ENCODE results near the gene KIAA1217. TPM values are rescaled to one million over a fixed set of nuclear protein-coding genes. Genes with fewer than 3 reads are reported as not detected.
A peak's percentile ranks its signal among the peaks of the same experiment; 100 is the strongest.
"Not testable (repeated sequence)": the region's sequence is repeated elsewhere in the genome, so short reads cannot be mapped to it uniquely, and the experiment has no call there.

KIAA1217 gene
- polyA plus RNA-seq, 1 experiment: 2.2 TPM

DNA sequence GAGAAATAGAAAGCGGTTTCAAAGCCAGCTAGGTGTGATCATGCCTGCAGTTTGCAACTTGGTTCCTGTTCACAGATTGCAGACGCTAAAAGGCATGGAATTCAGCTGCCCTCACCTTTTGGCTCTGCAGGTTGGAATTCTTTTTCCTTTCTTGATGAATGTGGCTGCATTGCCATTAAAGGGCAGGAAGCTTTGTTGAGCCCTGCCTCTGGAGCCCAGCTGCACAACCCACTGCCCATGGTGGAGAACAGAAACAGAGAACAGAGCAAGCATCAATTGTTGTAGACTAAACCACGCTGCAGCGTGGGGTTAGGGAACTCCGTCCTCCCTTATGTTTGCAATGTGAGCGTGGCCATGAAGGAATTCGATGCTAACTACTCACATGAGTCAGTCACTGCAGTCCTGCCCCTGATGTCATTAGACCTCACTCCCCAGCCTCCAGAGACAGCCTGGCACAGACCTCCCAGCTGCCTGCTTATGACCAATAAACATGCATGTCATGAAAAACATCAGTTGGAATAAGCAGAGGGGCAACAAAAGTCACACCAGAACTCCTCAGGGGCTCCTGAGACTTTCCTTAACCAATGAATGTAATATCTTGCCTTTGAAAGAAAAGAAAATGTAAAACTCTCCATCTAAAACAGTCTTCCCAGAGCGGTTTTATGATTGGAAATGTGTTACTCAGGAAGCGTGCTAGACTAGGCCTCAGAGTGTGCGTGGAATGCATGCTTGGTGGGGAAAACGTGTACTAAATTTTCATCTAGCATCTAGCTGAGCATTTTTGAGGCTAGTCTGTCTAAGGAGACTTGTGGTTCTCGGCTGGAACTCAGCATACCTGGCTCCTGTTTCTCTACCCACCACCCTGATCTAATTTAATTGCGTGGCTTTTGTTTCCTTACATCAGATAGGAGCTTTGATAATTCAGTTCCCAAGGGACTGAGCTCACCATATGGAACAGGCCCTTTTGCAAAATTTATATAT lies 232.2 kb downstream of the KIAA1217 start:
- no peaks in the 10 kb centered on the region for H3K36me3 ChIP-seq (ENCODE audit: control insufficient read depth, insufficient read depth, low read length)
- H3K4me3 ChIP-seq (ENCODE audit: low read depth, low read length): no peak overlapping the region
- POLR2A ChIA-PET: no interaction called here
- TF ChIP-seq, protein P1, sequence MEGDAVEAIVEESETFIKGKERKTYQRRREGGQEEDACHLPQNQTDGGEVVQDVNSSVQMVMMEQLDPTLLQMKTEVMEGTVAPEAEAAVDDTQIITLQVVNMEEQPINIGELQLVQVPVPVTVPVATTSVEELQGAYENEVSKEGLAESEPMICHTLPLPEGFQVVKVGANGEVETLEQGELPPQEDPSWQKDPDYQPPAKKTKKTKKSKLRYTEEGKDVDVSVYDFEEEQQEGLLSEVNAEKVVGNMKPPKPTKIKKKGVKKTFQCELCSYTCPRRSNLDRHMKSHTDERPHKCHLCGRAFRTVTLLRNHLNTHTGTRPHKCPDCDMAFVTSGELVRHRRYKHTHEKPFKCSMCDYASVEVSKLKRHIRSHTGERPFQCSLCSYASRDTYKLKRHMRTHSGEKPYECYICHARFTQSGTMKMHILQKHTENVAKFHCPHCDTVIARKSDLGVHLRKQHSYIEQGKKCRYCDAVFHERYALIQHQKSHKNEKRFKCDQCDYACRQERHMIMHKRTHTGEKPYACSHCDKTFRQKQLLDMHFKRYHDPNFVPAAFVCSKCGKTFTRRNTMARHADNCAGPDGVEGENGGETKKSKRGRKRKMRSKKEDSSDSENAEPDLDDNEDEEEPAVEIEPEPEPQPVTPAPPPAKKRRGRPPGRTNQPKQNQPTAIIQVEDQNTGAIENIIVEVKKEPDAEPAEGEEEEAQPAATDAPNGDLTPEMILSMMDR (IDR thresholded peaks at IDR 0.05; ENCODE audit: insufficient read depth, low read depth, low read length): no peak
- CTCF ChIA-PET: interaction anchor here (0.9 to 1.4 kb wide), 3 partner anchors 10 to 44 kb away, joined by 3 read pairs; no protein-coding TSS in a partner anchor
- no peak for DNase-seq (ENCODE audit: low read depth)
- H3K27me3 ChIP-seq (ENCODE audit: control insufficient read depth, insufficient read depth, low read length): no peaks in the 10 kb centered on the region

GRCh38 chr10:24442234-24442633 lies 233.3 kb downstream of the KIAA1217 start:
- CTCF ChIA-PET: interaction anchor here (1.4 kb wide), 1 partner anchor 43 kb away, joined by 3 read pairs; no protein-coding TSS in a partner anchor
- no peaks in the 10 kb centered on the region for H3K36me3 ChIP-seq (ENCODE audit: control insufficient read depth, insufficient read depth, low read length)
- H3K4me3 ChIP-seq (ENCODE audit: low read depth, low read length): no peak overlapping the region
- TF ChIP-seq, protein P1 (IDR thresholded peaks at IDR 0.05; ENCODE audit: insufficient read depth, low read depth, low read length): no peak
- no peaks in the 10 kb centered on the region for H3K27me3 ChIP-seq (ENCODE audit: control insufficient read depth, insufficient read depth, low read length)
- DNase-seq (ENCODE audit: low read depth): no peak
- POLR2A ChIA-PET: no interaction called here

DNA sequence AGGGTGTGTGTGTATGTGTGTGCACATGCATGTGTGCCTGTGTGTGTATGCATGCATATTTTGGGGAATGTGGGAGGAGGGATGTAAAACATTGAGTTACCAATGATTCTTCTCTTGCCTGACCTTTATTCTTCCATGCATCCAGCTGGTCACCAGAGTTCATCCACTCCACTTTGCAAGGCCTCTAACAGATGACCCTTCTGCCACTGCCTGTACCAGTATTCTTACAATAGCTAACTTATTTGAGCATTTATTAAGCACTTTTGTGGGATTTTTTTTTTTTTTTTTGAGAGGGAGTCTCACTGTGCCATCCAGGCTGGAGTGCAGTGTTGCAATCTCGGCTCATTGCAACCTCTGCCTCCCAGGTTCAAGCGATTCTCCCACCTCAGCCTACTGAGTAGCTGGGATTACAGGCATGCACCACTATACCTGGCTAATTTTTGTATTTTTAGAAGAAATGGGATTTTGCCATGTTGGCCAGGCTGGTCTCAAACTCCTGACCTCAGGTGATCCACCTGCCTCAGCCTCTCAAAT lies 233.8 kb downstream of the KIAA1217 start:
- POLR2A ChIA-PET: interaction anchor here (0.6 kb wide), 1 partner anchor 11 kb away, joined by 17 read pairs; no protein-coding TSS in a partner anchor
- CTCF ChIA-PET: interaction anchor here (1.4 kb wide), 1 partner anchor 42 kb away, joined by 3 read pairs; no protein-coding TSS in a partner anchor

GRCh38 chr10:24444337-24444736 lies 235.4 kb downstream of the KIAA1217 start:
- peak; percentile 79 for DNase-seq (ENCODE audit: low read depth)
- no peak overlapping the region for H3K4me3 ChIP-seq (ENCODE audit: low read depth, low read length)
- H3K27me3 ChIP-seq (ENCODE audit: control insufficient read depth, insufficient read depth, low read length): no peaks in the 10 kb centered on the region
- TF ChIP-seq, protein P1 (IDR thresholded peaks at IDR 0.05; ENCODE audit: insufficient read depth, low read depth, low read length): no peak
- ChIA-PET CTCF (interaction anchor here (1.0 kb wide), 1 partner anchor 21 kb away, joined by 3 read pairs; no protein-coding TSS in a partner anchor), POLR2A (interaction anchor here (0.6 kb wide), 1 partner anchor 26 kb away, joined by 3 read pairs; no protein-coding TSS in a partner anchor)
- no peaks in the 10 kb centered on the region for H3K36me3 ChIP-seq (ENCODE audit: control insufficient read depth, insufficient read depth, low read length)

More for the DNA sequence above, 233.8 kb downstream of the KIAA1217 start:
- H3K4me3 ChIP-seq (ENCODE audit: low read depth, low read length); H3K36me3 ChIP-seq (ENCODE audit: control insufficient read depth, insufficient read depth, low read length); H3K27me3 ChIP-seq (ENCODE audit: control insufficient read depth, insufficient read depth, low read length); DNase-seq (ENCODE audit: low read depth): not testable (repeated sequence)

- H3K4me3 ChIP-seq (ENCODE audit: low read depth, low read length); H3K36me3 ChIP-seq (ENCODE audit: control insufficient read depth, insufficient read depth, low read length); CTCF ChIA-PET; H3K27me3 ChIP-seq (ENCODE audit: control insufficient read depth, insufficient read depth, low read length); DNase-seq (ENCODE audit: low read depth); POLR2A ChIA-PET: not testable (repeated sequence)
Observed at GRCh38 chr10:24445958-24446357, 237.0 kb downstream of the KIAA1217 start.

DNA sequence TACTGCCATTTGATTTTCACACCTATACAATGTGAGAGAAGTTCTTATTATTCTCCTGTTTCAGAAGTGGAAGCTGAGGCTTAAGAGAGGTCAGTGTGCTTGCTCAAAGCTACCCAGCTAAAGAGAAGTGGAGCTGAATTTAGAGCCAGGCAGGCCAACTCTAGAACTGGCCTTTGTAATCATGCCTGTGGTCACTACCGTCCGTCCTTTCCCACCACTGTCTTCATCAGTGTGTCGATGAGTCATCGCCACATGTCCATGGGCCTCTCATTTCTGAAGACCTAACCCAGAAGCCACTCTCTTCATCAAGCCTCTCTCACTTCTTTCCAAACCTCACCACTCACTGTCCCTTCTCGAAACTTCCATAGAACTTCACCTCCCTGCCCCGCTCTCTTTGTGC lies 237.8 kb downstream of the KIAA1217 start:
- H3K36me3 ChIP-seq (ENCODE audit: control insufficient read depth, insufficient read depth, low read length): no peaks in the 10 kb centered on the region
- CTCF ChIA-PET: no interaction called here
- no peaks in the 10 kb centered on the region for H3K27me3 ChIP-seq (ENCODE audit: control insufficient read depth, insufficient read depth, low read length)
- TF ChIP-seq, protein P1 (IDR thresholded peaks at IDR 0.05; ENCODE audit: insufficient read depth, low read depth, low read length): no peak
- POLR2A ChIA-PET: no interaction called here
- peak; percentile 83 for DNase-seq (ENCODE audit: low read depth)
- H3K4me3 ChIP-seq (ENCODE audit: low read depth, low read length): no peak overlapping the region

Measured in BJ (cell line).